ENCODE data around the gene NMT1. TPM values are rescaled to one million over a fixed set of nuclear protein-coding genes. Genes with fewer than 3 reads are reported as not detected.

NMT1 gene
- total RNA-seq, 1 experiment from 2014 or later, result 117 TPM

- no TSS peak for BruUV-seq (replicated peaks)
- H3K27ac ChIP-seq (ENCODE audit: low read length), result no peak overlapping the region
Observed at GRCh38 chr17:45031231-45032173, 29.6 kb upstream of the NMT1 start.

GRCh38 chr17:45032174-45032541 is 29.0 kb upstream of the NMT1 start:
- no peak overlapping the region for H3K9ac ChIP-seq (ENCODE audit: low read length)
- no peak overlapping the region for H3K4me2 ChIP-seq (ENCODE audit: low read length)
- no TSS peak for BruUV-seq (replicated peaks)
- peaks cover 19% of the 10 kb centered on the region; the same call in 1 of the 2 replicates for H3K36me3 ChIP-seq (ENCODE audit: low read depth, low read length)
- no peak overlapping the region for H3K27ac ChIP-seq (ENCODE audit: low read length)
- no peaks in the 10 kb centered on the region for H3K27me3 ChIP-seq (ENCODE audit: low read length)
- no peak overlapping the region for H2AFZ ChIP-seq (ENCODE audit: low read length)
- H3F3A ChIP-seq (ENCODE audit: low read length, unreplicated experiment), result no peaks in the 10 kb centered on the region
- H4K20me1 ChIP-seq (ENCODE audit: low read length), result no peaks in the 10 kb centered on the region
- ATAC-seq, result no peak
- TF ChIP-seq CTCF (conservative IDR thresholded peaks at IDR 0.05; ENCODE audit: low read depth, low read length) (no peak), EZH2phosphoT487 (IDR thresholded peaks at IDR 0.05; ENCODE audit: borderline replicate concordance, low read length) (no peak), EZH2 (IDR thresholded peaks at IDR 0.05; ENCODE audit: low read length, unreplicated experiment) (no peak)
- H3K4me3 ChIP-seq (ENCODE audit: low read length), result no peak overlapping the region
- no peaks in the 10 kb centered on the region for H3K79me2 ChIP-seq (ENCODE audit: low read length)
- ChIA-PET POLR2A (ENCODE audit: unreplicated experiment) (interaction anchor here (0.6 kb wide), 1 partner anchor 8 kb away, joined by 3 read pairs; no protein-coding TSS in a partner anchor), CTCF (interaction anchor here (0.5 kb wide), 1 partner anchor 115 kb away, joined by 3 read pairs; no protein-coding TSS in a partner anchor)
- intact Hi-C loops (cut with micrococcal nuclease), result no loop called here
- DNase-seq, result no peak
- no peaks in the 10 kb centered on the region for H3K9me2 ChIP-seq (replicated peaks; ENCODE audit: low read length)
- no peaks in the 10 kb centered on the region for H3K4me1 ChIP-seq (ENCODE audit: insufficient read depth, low read length)
- no peaks in the 10 kb centered on the region for H3K9me3 ChIP-seq (ENCODE audit: low read length)

More at GRCh38 chr17:45031231-45032173, 29.6 kb upstream of the NMT1 start:
- peaks cover 19% of the 10 kb centered on the region; the same call in 1 of the 2 replicates for H3K36me3 ChIP-seq (ENCODE audit: low read depth, low read length)
- intact Hi-C loops (cut with micrococcal nuclease), result no loop called here
- H2AFZ ChIP-seq (ENCODE audit: low read length), result no peak overlapping the region
- no peak overlapping the region for H3K4me2 ChIP-seq (ENCODE audit: low read length)
- no peaks in the 10 kb centered on the region for H3K4me1 ChIP-seq (ENCODE audit: insufficient read depth, low read length)
- DNase-seq, result no peak
- H3K9me2 ChIP-seq (replicated peaks; ENCODE audit: low read length), result no peaks in the 10 kb centered on the region
- POLR2A ChIA-PET (ENCODE audit: unreplicated experiment), result interaction anchor here (0.5 to 0.6 kb wide), 2 partner anchors 9 to 29 kb away, joined by 3 read pairs; partner anchors contain the start of gene NMT1
- no peaks in the 10 kb centered on the region for H3K9me3 ChIP-seq (ENCODE audit: low read length)
- TF ChIP-seq CTCF (conservative IDR thresholded peaks at IDR 0.05; ENCODE audit: low read depth, low read length) (no peak), EZH2 (IDR thresholded peaks at IDR 0.05; ENCODE audit: low read length, unreplicated experiment) (no peak), EZH2phosphoT487 (IDR thresholded peaks at IDR 0.05; ENCODE audit: borderline replicate concordance, low read length) (no peak)
- H3K9ac ChIP-seq (ENCODE audit: low read length), result no peak overlapping the region
- H4K20me1 ChIP-seq (ENCODE audit: low read length), result no peaks in the 10 kb centered on the region
- H3K79me2 ChIP-seq (ENCODE audit: low read length), result no peaks in the 10 kb centered on the region
- no peaks in the 10 kb centered on the region for H3K27me3 ChIP-seq (ENCODE audit: low read length)
- ATAC-seq, result no peak
- H3K4me3 ChIP-seq (ENCODE audit: low read length), result no peak overlapping the region
- H3F3A ChIP-seq (ENCODE audit: low read length, unreplicated experiment), result no peaks in the 10 kb centered on the region
- CTCF ChIA-PET, result interaction anchor here (0.5 kb wide), 1 partner anchor 115 kb away, joined by 3 read pairs; no protein-coding TSS in a partner anchor

All from PC-3 (cell line).